Measurements from ENCODE around the gene HIVEP1.

The HIVEP1 gene

GRCh38 chr6:12010635-12011275 lies 1.4 kb upstream of the HIVEP1 start:
- TF ChIP-seq CTCF (conservative IDR thresholded peaks at IDR 0.05; ENCODE audit: low read length), result no peak
- peak overlapping the region; percentile 73 for H3K4me3 ChIP-seq (ENCODE audit: low read length)
- no peak for DNase-seq (ENCODE audit: low read depth)

- H3K4me3 ChIP-seq (ENCODE audit: low read length), result peak overlapping the region; percentile 82
- no peak for TF ChIP-seq CTCF (conservative IDR thresholded peaks at IDR 0.05; ENCODE audit: low read length)
- DNase-seq (ENCODE audit: low read depth), result peak; percentile 98
Observed at GRCh38 chr6:12011276-12012037, 655 bp upstream of the HIVEP1 start.

- peak overlapping the region; percentile 82 for H3K4me3 ChIP-seq (ENCODE audit: low read length)
- peak; percentile 81 for DNase-seq (ENCODE audit: low read depth)
- TF ChIP-seq CTCF (conservative IDR thresholded peaks at IDR 0.05; ENCODE audit: low read length), result no peak
Observed at GRCh38 chr6:12012558-12013306, 620 bp downstream of the HIVEP1 start.

DNA sequence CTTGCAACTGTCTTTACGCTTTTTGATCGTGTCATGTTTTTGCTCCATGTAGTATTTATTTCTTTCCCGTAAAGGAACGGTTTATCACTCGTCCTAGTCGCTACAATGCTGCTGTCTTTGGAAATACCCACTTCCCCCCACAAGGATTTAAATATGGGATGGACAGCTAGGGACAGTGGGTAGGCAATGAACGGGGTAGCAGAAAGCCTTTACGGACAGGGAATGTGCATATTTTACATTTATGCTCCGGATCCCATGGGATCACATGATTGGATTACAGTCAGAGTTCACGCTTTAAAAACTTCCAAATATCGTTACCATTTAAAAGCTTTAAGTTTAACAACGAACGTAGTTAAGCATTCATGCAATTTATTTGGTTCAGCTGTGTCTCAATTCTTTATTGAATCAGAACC lies 1.2 kb downstream of the HIVEP1 start:
- DNase-seq (ENCODE audit: low read depth), result no peak
- TF ChIP-seq CTCF (conservative IDR thresholded peaks at IDR 0.05; ENCODE audit: low read length), result no peak
- peak overlapping the region; percentile 82 for H3K4me3 ChIP-seq (ENCODE audit: low read length)

GRCh38 chr6:12014027-12014872 lies 2.1 kb downstream of the HIVEP1 start:
- no peak for TF ChIP-seq CTCF (conservative IDR thresholded peaks at IDR 0.05; ENCODE audit: low read length)
- DNase-seq (ENCODE audit: low read depth), result peak; percentile 48
- H3K4me3 ChIP-seq (ENCODE audit: low read length), result no peak overlapping the region

DNA sequence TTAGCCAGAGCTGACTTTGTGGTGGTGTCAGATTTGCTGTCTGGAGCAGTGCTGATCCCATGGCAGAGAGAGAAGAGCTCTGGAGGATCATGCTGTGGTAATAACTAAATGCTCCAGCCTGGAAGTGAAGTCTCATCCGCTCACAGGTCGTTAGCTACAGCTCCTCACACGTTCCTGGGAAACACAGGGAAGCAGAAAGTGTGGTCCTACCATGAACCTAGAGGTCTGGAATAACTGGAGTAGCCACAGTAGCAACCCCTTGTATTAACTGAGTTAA lies 2.7 kb downstream of the HIVEP1 start:
- no peak for TF ChIP-seq CTCF (conservative IDR thresholded peaks at IDR 0.05; ENCODE audit: low read length)
- no peak for DNase-seq (ENCODE audit: low read depth)

More for the DNA sequence above, 2.7 kb downstream of the HIVEP1 start:
- H3K4me3 ChIP-seq (ENCODE audit: low read length), result no peak overlapping the region
